ENCODE measurements around the gene MAP2K5.
A peak's percentile ranks its signal among the peaks of the same experiment; 100 is the strongest.

The MAP2K5 gene

DNA sequence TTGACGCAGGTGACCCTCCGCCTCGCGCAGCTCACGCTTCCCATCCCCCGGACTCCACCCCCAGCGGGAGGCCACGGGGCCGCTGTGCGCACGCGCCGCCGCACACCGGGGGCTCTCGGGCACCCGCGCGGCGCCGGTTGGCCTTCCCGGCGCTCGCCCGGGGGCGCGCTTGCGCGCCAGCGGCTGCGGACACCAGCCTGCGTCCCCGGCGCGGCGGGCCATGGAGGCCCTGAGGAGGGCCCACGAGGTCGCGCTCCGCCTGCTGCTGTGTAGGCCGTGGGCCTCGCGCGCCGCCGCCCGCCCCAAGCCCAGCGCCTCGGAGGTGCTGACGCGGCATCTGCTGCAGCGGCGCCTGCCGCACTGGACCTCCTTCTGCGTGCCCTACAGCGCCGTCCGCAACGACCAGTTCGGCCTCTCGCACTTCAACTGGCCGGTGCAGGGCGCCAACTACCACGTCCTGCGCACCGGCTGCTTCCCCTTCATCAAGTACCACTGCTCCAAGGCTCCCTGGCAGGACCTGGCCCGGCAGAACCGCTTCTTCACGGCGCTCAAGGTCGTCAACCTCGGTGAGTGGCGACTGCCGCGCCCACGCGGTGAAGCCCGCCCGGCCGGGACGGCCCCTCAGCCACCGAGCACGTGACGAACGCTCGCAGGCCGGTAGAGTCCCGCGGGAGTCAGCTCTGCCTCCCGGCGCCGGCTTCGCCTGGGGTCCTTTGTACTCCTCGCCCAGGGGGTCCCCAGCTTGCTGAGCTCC lies 21.3 kb upstream of the MAP2K5 start, which contains the start of gene C15orf61:
TSS of gene C15orf61 (plus strand) at position 103 of the 754 bp plus-strand sequence. CDS start at position 221, 118 bp downstream.
- CTCF ChIA-PET: interaction anchor here (0.6 to 0.7 kb wide), 2 partner anchors 25 to 576 kb away, joined by 3 read pairs; no protein-coding TSS in a partner anchor
- POLR2A ChIA-PET (ENCODE audit: low non-redundant PET): interaction anchor here (0.6 kb wide), 2 partner anchors 445 to 591 kb away, joined by 3 to 4 read pairs; no protein-coding TSS in a partner anchor
- peak; percentile 95 for DNase-seq (ENCODE audit: low spot score)
- TF ChIP-seq CTCF (conservative IDR thresholded peaks at IDR 0.05; ENCODE audit: low read depth): 0 out of 2 replicates have a peak, but pooled peaks have one; percentile 13
- H3K27ac ChIP-seq: peak within 1 kb of the TSS; percentile 97

DNA sequence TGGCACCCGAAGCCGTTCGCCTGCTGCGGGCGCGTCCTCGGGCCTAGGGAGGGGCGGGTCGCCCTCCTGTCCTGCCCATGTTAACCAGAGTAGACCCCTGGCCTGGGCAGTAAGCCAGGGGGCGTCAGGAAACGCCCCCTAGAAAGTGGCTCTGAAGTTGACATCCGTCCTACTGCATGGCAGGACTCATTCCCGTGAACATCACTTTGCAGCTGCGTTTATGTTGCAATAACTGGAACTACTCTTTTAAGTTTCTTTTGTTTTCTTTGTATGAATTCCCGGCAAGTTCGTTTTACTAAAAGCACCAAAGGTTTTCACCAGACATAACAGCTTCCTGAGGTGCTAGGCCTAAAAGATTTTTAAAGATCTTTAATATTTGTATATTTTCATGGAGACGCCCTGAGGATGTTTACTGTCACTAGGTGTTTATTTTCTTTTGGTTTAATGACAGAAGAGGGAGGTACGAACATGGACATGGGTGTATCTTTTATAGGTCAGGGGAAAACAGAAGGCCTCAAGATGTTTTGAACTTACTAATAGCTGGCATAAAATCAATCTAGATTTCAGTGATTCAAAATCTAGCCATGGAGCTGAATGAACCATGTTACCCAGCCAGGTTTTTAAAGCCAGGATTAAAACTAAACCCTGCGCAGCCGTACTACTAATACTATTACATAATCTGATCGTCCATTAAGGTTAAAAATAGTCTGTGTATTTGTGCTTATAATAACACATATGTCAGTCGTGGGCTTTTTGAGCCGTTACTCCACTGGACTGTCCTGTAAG lies 20.5 kb upstream of the MAP2K5 start:
- ChIA-PET POLR2A (ENCODE audit: low non-redundant PET) (interaction anchor here (0.7 kb wide), 1 partner anchor 222 kb away, joined by 3 read pairs; no protein-coding TSS in a partner anchor), CTCF (interaction anchor here (0.6 to 0.7 kb wide), 2 partner anchors 576 to 577 kb away, joined by 3 read pairs; no protein-coding TSS in a partner anchor)
- no peak for TF ChIP-seq CTCF (conservative IDR thresholded peaks at IDR 0.05; ENCODE audit: low read depth)
- no peak for DNase-seq (ENCODE audit: low spot score)
- peak overlapping the region; percentile 97 for H3K27ac ChIP-seq

DNA sequence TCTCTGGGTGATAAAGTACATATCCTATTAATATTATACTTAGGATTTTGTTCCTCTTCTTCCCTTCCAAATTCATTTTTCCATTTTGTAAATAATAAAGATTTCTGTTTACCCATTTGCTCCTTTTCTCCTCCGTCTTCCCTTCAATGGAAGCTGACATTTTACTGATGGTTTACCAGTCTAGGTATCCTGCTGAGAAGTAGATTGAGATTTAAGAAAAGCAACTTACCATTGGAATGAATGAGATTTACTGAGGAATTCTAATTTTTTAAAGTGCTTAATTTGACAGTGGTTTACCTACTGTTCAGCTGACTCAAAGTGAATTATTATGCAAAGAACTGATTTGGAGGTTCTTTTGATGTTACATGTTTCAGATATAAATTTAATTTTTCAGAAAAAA lies 19.2 kb upstream of the MAP2K5 start:
- no peak for DNase-seq (ENCODE audit: low spot score)
- no peak for TF ChIP-seq CTCF (conservative IDR thresholded peaks at IDR 0.05; ENCODE audit: low read depth)
- no peak overlapping the region for H3K27ac ChIP-seq
- ChIA-PET CTCF (interaction anchor here (1.2 kb wide), 1 partner anchor 318 kb away, joined by 4 read pairs; no protein-coding TSS in a partner anchor), POLR2A (ENCODE audit: low non-redundant PET) (no interaction called here)

DNA sequence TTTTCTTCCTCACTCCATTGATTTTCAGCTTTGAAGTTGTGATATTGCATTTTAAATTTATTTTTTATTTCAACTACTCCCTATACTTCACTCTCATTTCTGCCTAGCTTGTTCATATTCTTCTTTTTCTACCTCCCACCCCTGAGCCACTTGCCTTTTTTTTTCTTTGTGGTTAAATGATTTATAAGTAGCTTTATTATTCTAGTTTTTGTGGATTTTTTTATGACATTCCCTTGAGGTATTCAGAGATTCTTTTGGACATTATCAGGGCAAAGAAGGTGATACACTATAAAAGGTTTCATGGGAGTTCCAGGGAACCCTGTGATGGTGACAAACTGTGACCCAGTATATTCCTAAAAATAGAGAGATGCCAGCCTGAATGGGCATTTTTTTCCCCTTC lies 18.3 kb upstream of the MAP2K5 start:
- no peak for TF ChIP-seq CTCF (conservative IDR thresholded peaks at IDR 0.05; ENCODE audit: low read depth)
- no peak for DNase-seq (ENCODE audit: low spot score)
- ChIA-PET CTCF (interaction anchor here (1.2 kb wide), 1 partner anchor 317 kb away, joined by 4 read pairs; no protein-coding TSS in a partner anchor), POLR2A (ENCODE audit: low non-redundant PET) (no interaction called here)
- no peak overlapping the region for H3K27ac ChIP-seq

DNA sequence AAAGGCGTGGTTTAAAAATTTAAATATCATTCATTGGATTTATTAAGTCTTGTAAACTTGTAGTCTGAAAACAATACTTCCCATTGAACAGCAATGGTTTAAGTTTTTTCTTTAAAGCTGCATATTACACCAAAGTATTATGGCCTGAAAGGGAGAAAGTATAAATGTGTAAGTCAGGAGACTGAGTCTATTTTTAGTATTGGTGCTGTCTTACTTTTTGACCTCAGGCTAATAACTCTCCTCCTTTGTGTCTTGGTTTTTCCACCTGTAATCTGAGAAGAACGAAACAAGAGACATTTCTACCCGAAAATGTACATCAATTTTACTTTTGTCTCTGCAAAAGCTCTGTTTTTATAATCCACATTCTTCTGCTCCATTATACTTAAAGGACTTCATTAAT lies 14.0 kb upstream of the MAP2K5 start:
- TF ChIP-seq CTCF (conservative IDR thresholded peaks at IDR 0.05; ENCODE audit: low read depth): no peak
- DNase-seq (ENCODE audit: low spot score): no peak
- no peak overlapping the region for H3K27ac ChIP-seq
- ChIA-PET CTCF (no interaction called here), POLR2A (ENCODE audit: low non-redundant PET) (no interaction called here)

- ChIA-PET CTCF (no interaction called here), POLR2A (ENCODE audit: low non-redundant PET) (no interaction called here)
These were observed 11.1 kb upstream of the MAP2K5 start for GRCh38 chr15:67531379-67531914.

More at GRCh38 chr15:67531379-67531914, 11.1 kb upstream of the MAP2K5 start:
- DNase-seq (ENCODE audit: low spot score): peak; percentile 29
- TF ChIP-seq CTCF (conservative IDR thresholded peaks at IDR 0.05; ENCODE audit: low read depth): no peak
- peak overlapping the region; percentile 44 for H3K27ac ChIP-seq

Data from RWPE1 (cell line).